Astrocyte (in vitro differentiated cells and primary cell): ENCODE data around the gene SDK1. TPM values are rescaled to one million over a fixed set of nuclear protein-coding genes. Genes with fewer than 3 reads are reported as not detected.

Experiments
- DNase-seq: peaks from one replicate; pipeline ENCODE4 v3.0.0-alpha.2; 2010; ENCODE audit warnings: low read depth
- FAIRE-seq: peaks from 2 replicates; lab custom pipeline; 2011; peaks lifted over from hg19 to GRCh38; lab: Jason Lieb, UNC
- H2AFZ ChIP-seq: 2 replicates; pipeline ENCODE4 v1.6.0; 2012; ENCODE audit warnings: low read depth, low read length, inconsistent platforms
- H3K27ac ChIP-seq: 2 replicates; pipeline ENCODE4 v1.5.1; 2011; ENCODE audit warnings: low read depth, low read length, inconsistent platforms
- H3K27me3 ChIP-seq: 2 replicates; pipeline ENCODE4 v1.6.0; 2011; ENCODE audit warnings: low read length, inconsistent platforms; ENCODE audit not compliant: insufficient read depth
- H3K36me3 ChIP-seq: 2 replicates; pipeline ENCODE4 v1.5.1; 2011; ENCODE audit warnings: low read length, inconsistent platforms; ENCODE audit not compliant: insufficient read depth
- H3K4me1 ChIP-seq: 2 replicates; pipeline ENCODE4 v1.5.1; 2011; ENCODE audit warnings: low read length, inconsistent platforms; ENCODE audit not compliant: insufficient read depth
- H3K4me2 ChIP-seq: 2 replicates; pipeline ENCODE4 v1.6.0; 2012; ENCODE audit warnings: low read length, inconsistent platforms
- H3K4me3 ChIP-seq: 2 replicates; pipeline ENCODE4 v1.5.1; 2011; ENCODE audit warnings: low read depth, mild to moderate bottlenecking, low read length, inconsistent platforms; ENCODE audit not compliant: insufficient read depth
- H3K79me2 ChIP-seq: 2 replicates; pipeline ENCODE4 v1.6.0; 2012; ENCODE audit warnings: mild to moderate bottlenecking, low read length, inconsistent platforms; ENCODE audit not compliant: insufficient read depth
- H3K9ac ChIP-seq: 2 replicates; pipeline ENCODE4 v1.6.0; 2012; ENCODE audit warnings: mild to moderate bottlenecking, low read length, inconsistent platforms
- H3K9me3 ChIP-seq: 2 replicates; pipeline ENCODE4 v1.5.1; 2012; ENCODE audit warnings: low read depth, mild to moderate bottlenecking, low read length, inconsistent platforms; ENCODE audit not compliant: insufficient read depth
- H4K20me1 ChIP-seq: 2 replicates; pipeline ENCODE4 v1.6.0; 2012; ENCODE audit warnings: low read length, inconsistent platforms; ENCODE audit not compliant: insufficient read depth
- H3K27ac Mint-ChIP-seq: one replicate; pipeline ENCODE4 v1.8.0; 2021; ENCODE audit warnings: mild to moderate bottlenecking, mixed read lengths; ENCODE audit not compliant: unreplicated experiment
- H3K27me3 Mint-ChIP-seq: one replicate; pipeline ENCODE4 v1.8.0; 2021; ENCODE audit warnings: low read depth, mixed read lengths; ENCODE audit not compliant: unreplicated experiment
- H3K36me3 Mint-ChIP-seq: one replicate; pipeline ENCODE4 v1.8.0; 2021; ENCODE audit warnings: low read depth, mixed read lengths; ENCODE audit not compliant: unreplicated experiment
- H3K4me1 Mint-ChIP-seq: one replicate; pipeline ENCODE4 v1.8.0; 2021; ENCODE audit warnings: low read depth, mixed read lengths; ENCODE audit not compliant: unreplicated experiment
- H3K4me3 Mint-ChIP-seq: one replicate; pipeline ENCODE4 v1.8.0; 2021; ENCODE audit warnings: mild to moderate bottlenecking, moderate library complexity, mixed read lengths; ENCODE audit not compliant: unreplicated experiment
- H3K9me3 Mint-ChIP-seq: one replicate; pipeline ENCODE4 v1.8.0; 2021; ENCODE audit warnings: mild to moderate bottlenecking, mixed read lengths; ENCODE audit not compliant: unreplicated experiment
- EZH2 ChIP-seq: IDR thresholded peaks from 2 replicates; pipeline ENCODE4 v1.6.1; 2012; ENCODE audit warnings: mild to moderate bottlenecking, low read length, inconsistent platforms; ENCODE audit not compliant: insufficient read depth
- total RNA-seq: library from RNA; stranded (reverse); gene quantifications from 2 replicates; pipeline ENCODE4 v1.2.1, GENCODE V29; 2021
- TF ChIP-seq, protein P1 (sequence below): IDR thresholded peaks from 2 replicates; pipeline ENCODE4 v1.5.1; 2011; ENCODE audit warnings: low read depth, mild to moderate bottlenecking, inconsistent platforms, low read length, moderate library complexity; ENCODE audit not compliant: insufficient read depth

SDK1 gene
- total RNA-seq, 1 donor from 2014 or later, result 4.2 TPM

DNA sequence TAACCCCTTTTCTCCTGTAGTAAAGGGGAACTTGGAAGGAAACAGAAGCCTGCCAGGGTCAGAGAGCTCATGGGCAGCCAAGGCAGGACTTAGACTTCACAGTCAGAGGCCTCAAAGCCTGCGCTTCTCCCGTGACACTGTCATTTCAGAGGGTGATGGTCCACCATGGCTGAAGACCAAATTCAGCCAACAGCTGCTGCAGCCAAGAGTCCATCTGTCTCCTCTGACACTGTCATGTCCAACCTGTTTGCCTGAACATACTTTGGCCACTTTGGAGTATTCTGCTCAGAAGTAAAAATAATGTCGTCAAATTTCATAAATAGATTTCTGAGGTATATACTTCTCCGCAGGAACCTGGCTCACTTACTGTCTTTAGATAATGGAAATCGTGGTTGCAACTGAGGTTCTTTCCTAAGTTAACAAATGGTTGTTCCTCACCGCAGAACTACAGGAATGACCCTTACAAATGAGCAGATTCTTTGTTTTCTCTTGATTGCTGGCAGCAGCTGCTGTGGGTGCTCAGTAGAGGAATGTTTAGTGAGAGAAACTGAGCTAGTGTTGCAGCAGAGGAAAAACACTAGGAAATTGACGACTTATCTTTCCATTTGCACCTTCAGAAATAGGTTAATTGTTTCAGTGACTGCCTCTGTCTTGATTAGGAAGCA is 626.5 kb downstream of the SDK1 start:
- no peaks in the 10 kb centered on the region for H3K36me3 Mint-ChIP-seq
- Histone ChIP-seq H3K27ac (no peak overlapping the region), H3K27me3 (no peaks in the 10 kb centered on the region), H3K79me2 (no peaks in the 10 kb centered on the region), H2AFZ (no peak overlapping the region), H3K4me3 (no peak overlapping the region), H3K9ac (no peak overlapping the region), H3K36me3 (no peaks in the 10 kb centered on the region), H4K20me1 (no peaks in the 10 kb centered on the region), H3K9me3 (no peaks in the 10 kb centered on the region), H3K4me2 (no peak overlapping the region), H3K4me1 (peaks cover 4% of the 10 kb centered on the region)
- no peak overlapping the region for H3K4me3 Mint-ChIP-seq
- FAIRE-seq (no peak), DNase-seq (peak; percentile 85)
- peaks cover 4% of the 10 kb centered on the region for H3K4me1 Mint-ChIP-seq
- H3K9me3 Mint-ChIP-seq, result no peaks in the 10 kb centered on the region
- no peak overlapping the region for H3K27ac Mint-ChIP-seq
- TF ChIP-seq EZH2, result no peak
- peaks cover 20% of the 10 kb centered on the region for H3K27me3 Mint-ChIP-seq

DNA sequence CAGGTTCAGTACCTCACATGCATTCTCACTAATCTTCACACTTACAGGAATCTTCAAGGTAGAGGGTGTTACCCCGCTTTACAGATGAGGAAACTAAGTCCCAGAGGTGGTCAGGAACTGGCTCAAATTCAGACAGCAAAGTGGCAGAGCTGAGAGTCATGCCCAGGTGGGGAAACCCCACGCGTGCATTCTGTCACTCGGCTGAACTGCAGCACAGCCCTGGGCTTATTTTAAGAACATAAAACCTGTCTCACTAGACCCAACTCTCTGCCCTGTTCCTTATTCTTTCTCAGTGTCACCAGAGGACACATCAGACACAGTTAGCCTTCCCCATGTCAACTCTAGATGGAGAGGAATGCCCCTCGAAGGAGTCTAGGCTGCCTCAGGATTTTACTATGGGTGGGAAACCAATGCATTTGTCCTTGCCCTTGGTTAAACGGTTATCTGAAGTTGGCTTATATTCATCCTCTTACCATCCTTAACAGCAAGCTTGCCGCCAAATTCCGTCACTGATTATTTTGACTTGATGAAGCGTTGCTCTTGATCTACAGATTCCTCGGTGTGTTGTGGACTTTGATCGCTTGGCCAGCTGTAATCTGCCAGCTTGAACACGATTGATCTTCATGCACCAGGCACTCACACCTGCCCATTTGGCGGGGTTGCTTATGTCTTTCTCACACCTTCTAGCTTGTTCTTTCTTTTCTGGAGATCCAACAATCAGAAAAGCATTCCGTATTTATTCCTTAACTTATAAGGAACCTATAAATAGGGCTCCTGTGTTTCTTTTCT is 627.9 kb downstream of the SDK1 start:
- Mint-ChIP-seq H3K9me3 (no peaks in the 10 kb centered on the region), H3K4me1 (peaks cover 2% of the 10 kb centered on the region), H3K36me3 (no peaks in the 10 kb centered on the region), H3K4me3 (no peak overlapping the region), H3K27ac (no peak overlapping the region), H3K27me3 (peaks cover 25% of the 10 kb centered on the region)
- H3K27ac ChIP-seq, result no peak overlapping the region
- no peaks in the 10 kb centered on the region for H3K36me3 ChIP-seq
- H3K27me3 ChIP-seq, result no peaks in the 10 kb centered on the region
- no peak overlapping the region for H2AFZ ChIP-seq
- H3K4me2 ChIP-seq, result no peak overlapping the region
- H3K9ac ChIP-seq, result no peak overlapping the region
- no peaks in the 10 kb centered on the region for H3K79me2 ChIP-seq
- H4K20me1 ChIP-seq, result no peaks in the 10 kb centered on the region
- DNase-seq (no peak), FAIRE-seq (no peak)
- H3K4me1 ChIP-seq, result no peaks in the 10 kb centered on the region
- TF ChIP-seq EZH2, result no peak
- TF ChIP-seq, protein P1, sequence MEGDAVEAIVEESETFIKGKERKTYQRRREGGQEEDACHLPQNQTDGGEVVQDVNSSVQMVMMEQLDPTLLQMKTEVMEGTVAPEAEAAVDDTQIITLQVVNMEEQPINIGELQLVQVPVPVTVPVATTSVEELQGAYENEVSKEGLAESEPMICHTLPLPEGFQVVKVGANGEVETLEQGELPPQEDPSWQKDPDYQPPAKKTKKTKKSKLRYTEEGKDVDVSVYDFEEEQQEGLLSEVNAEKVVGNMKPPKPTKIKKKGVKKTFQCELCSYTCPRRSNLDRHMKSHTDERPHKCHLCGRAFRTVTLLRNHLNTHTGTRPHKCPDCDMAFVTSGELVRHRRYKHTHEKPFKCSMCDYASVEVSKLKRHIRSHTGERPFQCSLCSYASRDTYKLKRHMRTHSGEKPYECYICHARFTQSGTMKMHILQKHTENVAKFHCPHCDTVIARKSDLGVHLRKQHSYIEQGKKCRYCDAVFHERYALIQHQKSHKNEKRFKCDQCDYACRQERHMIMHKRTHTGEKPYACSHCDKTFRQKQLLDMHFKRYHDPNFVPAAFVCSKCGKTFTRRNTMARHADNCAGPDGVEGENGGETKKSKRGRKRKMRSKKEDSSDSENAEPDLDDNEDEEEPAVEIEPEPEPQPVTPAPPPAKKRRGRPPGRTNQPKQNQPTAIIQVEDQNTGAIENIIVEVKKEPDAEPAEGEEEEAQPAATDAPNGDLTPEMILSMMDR, result no peak
- H3K4me3 ChIP-seq, result no peak overlapping the region
- H3K9me3 ChIP-seq, result no peaks in the 10 kb centered on the region

DNA sequence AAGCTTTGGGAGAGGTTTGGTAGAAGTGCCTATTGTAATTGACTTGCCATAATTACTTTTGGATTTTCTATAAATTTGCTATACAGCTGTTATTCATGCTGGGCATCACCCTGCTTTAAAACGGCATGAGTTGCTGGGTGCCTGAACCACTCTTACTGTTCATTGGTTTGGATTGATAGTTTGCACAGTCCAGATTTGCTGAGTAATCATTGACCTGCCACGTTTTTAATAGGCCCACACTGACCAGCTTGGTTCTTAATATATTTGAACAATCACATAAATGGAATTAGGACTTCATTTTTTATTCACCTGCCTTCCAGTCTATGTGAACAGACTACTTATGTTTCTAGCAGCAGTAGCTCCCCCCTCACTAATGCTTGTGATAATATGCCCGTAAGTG is 630.8 kb downstream of the SDK1 start:
- Mint-ChIP-seq H3K36me3 (peaks cover 3% of the 10 kb centered on the region), H3K4me1 (peaks cover 2% of the 10 kb centered on the region), H3K4me3 (no peak overlapping the region), H3K27me3 (peaks cover 15% of the 10 kb centered on the region), H3K9me3 (peaks cover 11% of the 10 kb centered on the region), H3K27ac (no peak overlapping the region)
- Histone ChIP-seq H3K4me1 (no peaks in the 10 kb centered on the region), H3K9me3 (peaks cover 3% of the 10 kb centered on the region), H3K4me3 (no peak overlapping the region), H2AFZ (no peak overlapping the region), H4K20me1 (no peaks in the 10 kb centered on the region), H3K9ac (no peak overlapping the region), H3K4me2 (no peak overlapping the region), H3K36me3 (no peaks in the 10 kb centered on the region), H3K27me3 (no peaks in the 10 kb centered on the region), H3K79me2 (no peaks in the 10 kb centered on the region), H3K27ac (no peak overlapping the region)
- no peak for TF ChIP-seq EZH2
- TF ChIP-seq, protein P1, result no peak
- no peak for FAIRE-seq
- DNase-seq, result no peak
